GM12878 (cell line): ENCODE results near the gene ATP6V1D. TPM values are rescaled to one million over a fixed set of nuclear protein-coding genes. Genes with fewer than 3 reads are reported as not detected.

ENCODE experiments used
- ATAC-seq: fragments of 200-7000 bp; cut with Tn5 transposase; 3 replicates; pipeline ENCODE4 v1.9.1; 2020; ENCODE audit warnings: mild to moderate bottlenecking, moderate library complexity
- BruUV-seq: library from RNA; stranded (reverse); fragments of 400-500 nt; replicated peaks from 2 replicates; lab custom pipeline; 2021; lab: Mats Ljungman, UMichigan
- CTCF ChIA-PET: fragments of 300-600 bp; sonication (Branson Sonifier 250); formaldehyde crosslinking; extraction: SDS; loops from one replicate; lab custom pipeline; 2021; ENCODE audit warnings: inconsistent platforms; lab: Yijun Ruan, JAX
- POLR2A ChIA-PET: fragments of 350-600 bp; formaldehyde crosslinking; extraction: SDS; loops from one replicate; lab custom pipeline; 2021; ENCODE audit warnings: inconsistent platforms; lab: Charles Lee
- RAD21 ChIA-PET: fragments of 300-600 bp; sonication (Branson Sonifier 250); formaldehyde crosslinking; loops from one replicate; lab custom pipeline; 2023; ENCODE audit warnings: antibody characterized with exemption; ENCODE audit not compliant: unreplicated experiment; lab: Charles Lee
- SMC1A ChIA-PET: fragments of 300-600 bp; sonication (Branson Sonifier 250); formaldehyde crosslinking; loops from one replicate; lab custom pipeline; 2023; ENCODE audit not compliant: unreplicated experiment, uncharacterized antibody; lab: Charles Lee
- DNase-seq: peaks from one replicate; pipeline ENCODE4 v3.0.0-alpha.2; 2011; ENCODE audit warnings: low read depth, low spot score
- FAIRE-seq: peaks from 3 replicates; lab custom pipeline; 2011; peaks lifted over from hg19 to GRCh38; lab: Jason Lieb, UNC
- H2AFZ ChIP-seq: 2 replicates; pipeline ENCODE4 v1.6.0; 2011; ENCODE audit warnings: low read depth, low read length, control low read depth; ENCODE audit not compliant: control insufficient read depth
- H3K27ac ChIP-seq: 2 replicates; pipeline ENCODE4 v1.5.1; 2011; ENCODE audit warnings: control low read depth; ENCODE audit not compliant: control insufficient read depth, insufficient read depth
- H3K27me3 ChIP-seq, 2 experiments: replicated peaks in 1 of 2; 2 replicates each; pipeline versions ENCODE4 v1.6.0 to v1.6.1; 2011; ENCODE audit warnings: low read length in 1 of 2; ENCODE audit not compliant: control insufficient read depth in 2 of 2, insufficient read depth in 2 of 2
- H3K36me3 ChIP-seq, 2 experiments: 2 replicates each; pipeline ENCODE4 v1.5.1; 2011; ENCODE audit warnings: low read length in 1 of 2; ENCODE audit not compliant: control insufficient read depth in 2 of 2, insufficient read depth in 2 of 2
- H3K4me1 ChIP-seq: 2 replicates; pipeline ENCODE4 v1.6.1; 2011; ENCODE audit warnings: mild to moderate bottlenecking, low read length, moderate library complexity, mixed read lengths; ENCODE audit not compliant: control insufficient read depth, insufficient read depth
- H3K4me2 ChIP-seq: 2 replicates; pipeline ENCODE4 v1.6.0; 2011; ENCODE audit warnings: control low read depth; ENCODE audit not compliant: control insufficient read depth, insufficient read depth
- H3K4me3 ChIP-seq: fragments of 200-600 bp; sonication (generic); 2 replicates; pipeline ENCODE4 v1.5.1; 2016
- H3K79me2 ChIP-seq: 2 replicates; pipeline ENCODE4 v1.6.0; 2011; ENCODE audit warnings: low read length; ENCODE audit not compliant: control insufficient read depth, insufficient read depth
- H3K9ac ChIP-seq: 2 replicates; pipeline ENCODE4 v1.8.0; 2011; ENCODE audit warnings: low read length, control low read depth, mixed read lengths; ENCODE audit not compliant: control insufficient read depth, insufficient read depth
- H3K9me3 ChIP-seq: replicated peaks from 3 replicates; pipeline ENCODE4 v1.5.1; 2011; ENCODE audit warnings: mild to moderate bottlenecking, low read length; ENCODE audit not compliant: control insufficient read depth, insufficient read depth
- H4K20me1 ChIP-seq: 2 replicates; pipeline ENCODE4 v1.6.0; 2011; ENCODE audit not compliant: control insufficient read depth, insufficient read depth
- BMI1 ChIP-seq: fragments of 450-650 bp; IDR thresholded peaks from 2 replicates; pipeline ENCODE4 v1.6.1; 2016; ENCODE audit warnings: mild to moderate bottlenecking, moderate library complexity, borderline replicate concordance
- CBX3 ChIP-seq: fragments of 200-600 bp; sonication (generic); IDR thresholded peaks from 2 replicates; pipeline ENCODE4 v1.6.1; 2016; ENCODE audit warnings: low read depth, borderline replicate concordance
- CEBPB ChIP-seq, 2 experiments: fragments of 150-350 bp in 1 of 2; IDR thresholded peaks; 2 replicates each; pipeline ENCODE4 v1.6.1; 2012 to 2014; ENCODE audit warnings: low read depth in 2 of 2, low read length in 2 of 2, borderline replicate concordance in 1 of 2, inconsistent platforms in 1 of 2
- CHD1 ChIP-seq: IDR thresholded peaks from 2 replicates; pipeline ENCODE4 v1.6.1; 2012; ENCODE audit warnings: low read depth, low read length, improper control_type of control experiment
- EED ChIP-seq: sonication (generic); IDR thresholded peaks from 2 replicates; pipeline ENCODE4 v1.6.1; 2016; ENCODE audit warnings: antibody characterized with exemption, low read depth
- NBN ChIP-seq: fragments of 450-650 bp; IDR thresholded peaks from 2 replicates; pipeline ENCODE4 v1.6.1; 2016
- NFIC ChIP-seq: IDR thresholded peaks from 2 replicates; pipeline ENCODE4 v1.6.1; 2012; ENCODE audit warnings: low read depth, mild to moderate bottlenecking, inconsistent platforms, low read length, moderate library complexity
- RCOR1 ChIP-seq: conservative IDR thresholded peaks from 2 replicates; pipeline ENCODE4 v1.6.1; 2012; ENCODE audit warnings: low read depth, low read length, improper control_type of control experiment
- SMAD5 ChIP-seq: IDR thresholded peaks from 2 replicates; pipeline ENCODE4 v1.6.1; 2016; ENCODE audit warnings: antibody characterized with exemption, low read depth
- SUZ12 ChIP-seq: fragments of 200-600 bp; sonication (generic); IDR thresholded peaks from one replicate; pipeline ENCODE4 v1.6.1; 2018; ENCODE audit warnings: antibody characterized with exemption, mild to moderate bottlenecking; ENCODE audit not compliant: unreplicated experiment
- WGBS: methylation state at CpG from one replicate; pipeline ENCODE4 v1.1.6; 2016; ENCODE audit warnings: low lambda C conversion rate; ENCODE audit not compliant: insufficient replicate concordance, insufficient coverage; ENCODE audit errors: missing lambda C conversion rate; 5-methylcytosine and 5-hydroxymethylcytosine counted together
- in situ Hi-C: fragments of 300-500 bp; cut with MboI; formaldehyde crosslinking; loops from 9 replicates; pipeline ENCODE4 v1.14.3; 2018; ENCODE audit warnings: mixed read lengths
- intact Hi-C: fragments of 100-400 bp; cut with micrococcal nuclease; formaldehyde crosslinking; loops from one replicate; pipeline ENCODE4 v1.14.2; 2022; ENCODE audit not compliant: unreplicated experiment
- polyA plus RNA-seq, 11 experiments: library from polyadenylated mRNA; depleted of rRNA in 4 of 11; unstranded in 6 of 11; stranded (reverse) in 5 of 11; fragments of >200 nt; fragmentation: Nextera tagmentation in 4 of 11; fragmentation: Illumina TruSeq in 1 of 11; extraction: Ambion mirVana in 4 of 11; extraction: Trizol in 1 of 11; gene quantifications; 1 replicate in 1 of 11; 2 replicates in 10 of 11; pipeline versions ENCODE4 v1.2.1 to v1.2.3, GENCODE V29; 2011 to 2016; ENCODE audit warnings: inconsistent platforms in 2 of 11, missing spikeins in 2 of 11, low read depth in 1 of 11
- total RNA-seq, 4 experiments: library from RNA; depleted of rRNA in 3 of 4; stranded (reverse); fragments of >200 nt in 3 of 4; fragmentation: Illumina TruSeq in 1 of 4; extraction: Trizol in 1 of 4; gene quantifications; 2 replicates each; pipeline versions ENCODE4 v1.2.1 to v1.2.3, GENCODE V29; 2013 to 2021
- TF ChIP-seq, protein P1 (sequence below): IDR thresholded peaks from 2 replicates; pipeline ENCODE4 v1.6.1; 2012; ENCODE audit warnings: low read depth, low read length, improper control_type of control experiment
- TF ChIP-seq, protein P2 (sequence below): IDR thresholded peaks from 2 replicates; pipeline ENCODE4 v1.6.1; 2012; ENCODE audit warnings: low read depth, low read length, improper control_type of control experiment
- TF ChIP-seq, protein P3 (sequence below): IDR thresholded peaks from 2 replicates; pipeline ENCODE4 v1.6.1; 2011; ENCODE audit warnings: borderline replicate concordance, low read depth, mild to moderate bottlenecking, moderate library complexity, low read length; ENCODE audit not compliant: insufficient read depth, poor library complexity, severe bottlenecking

ATP6V1D gene
- total and polyA plus RNA-seq, 10 of the 15 experiments (the other 5 are each of a cell fraction or from before 2014, with no cell fraction given), result 24.0 to 71.6 (median 47.8) TPM

DNA sequence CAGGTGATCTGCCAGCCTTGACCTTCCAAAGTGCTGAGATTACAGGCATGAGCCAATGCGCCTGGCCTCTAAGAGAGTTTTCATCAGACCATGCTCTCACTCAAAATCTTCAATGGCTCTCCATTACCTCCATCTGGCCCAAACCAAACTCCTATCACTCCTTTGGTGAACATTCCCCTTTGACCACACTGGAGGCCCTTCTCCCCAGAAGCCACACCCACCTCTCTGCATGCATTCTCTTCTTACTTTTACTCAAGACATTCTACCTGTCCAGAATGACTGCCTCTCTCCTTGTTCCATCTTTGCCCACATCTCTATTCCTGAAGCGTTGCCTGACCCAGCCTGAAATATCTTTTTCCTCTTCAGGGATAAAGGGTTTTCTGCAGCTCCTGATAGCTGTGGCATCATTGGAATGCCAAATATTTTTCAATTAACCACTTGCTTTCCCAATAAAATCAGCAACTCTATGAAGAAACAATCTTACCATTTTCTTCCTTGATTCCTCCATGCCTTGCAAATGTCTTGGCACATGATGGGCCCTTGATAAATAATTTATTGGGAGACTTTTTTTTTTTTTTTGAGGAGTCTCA is 36.9 kb upstream of the ATP6V1D start:
- in situ Hi-C loops, result no loop called here
- SMC1A ChIA-PET, result no interaction called here

More for the DNA sequence above, 36.9 kb upstream of the ATP6V1D start:
- no TSS peak for BruUV-seq
- no peaks in the 10 kb centered on the region for H4K20me1 ChIP-seq
- 64% methylated on average over 2 of the region's 2 CpGs for WGBS
- no peaks in the 10 kb centered on the region for H3K79me2 ChIP-seq
- no peak for DNase-seq
- ChIA-PET RAD21 (interaction anchor here (0.7 kb wide), 1 partner anchor 110 kb away, joined by 3 read pairs; no protein-coding TSS in a partner anchor), POLR2A (no interaction called here), CTCF (no interaction called here)
- no peak overlapping the region for H3K4me3 ChIP-seq
- H3K9me3 ChIP-seq, result no peaks in the 10 kb centered on the region
- H3K27ac ChIP-seq, result no peak overlapping the region
- no peak for ATAC-seq
- H3K4me2 ChIP-seq, result no peak overlapping the region
- H3K27me3 ChIP-seq, result peaks cover 0 to 4% of the 10 kb centered on the region in 2 experiments; a peak in 1 of 4 replicates
- H3K4me1 ChIP-seq, result no peaks in the 10 kb centered on the region
- intact Hi-C loops, result no loop called here
- H3K36me3 ChIP-seq, result no peaks in the 10 kb centered on the region
- no peak for FAIRE-seq
- no peak overlapping the region for H3K9ac ChIP-seq
- TF ChIP-seq BMI1 (no peak), RCOR1 (no peak), CBX3 (no peak), SUZ12 (no peak), EED (no peak), NBN (no peak), CHD1 (no peak), SMAD5 (no peak), CEBPB (IDR thresholded peaks at IDR 0.05; ENCODE audit: borderline replicate concordance in 1 of 2, low read depth in 2 of 2, low read length in 2 of 2) (no peak), NFIC (no peak)
- TF ChIP-seq, protein P1, sequence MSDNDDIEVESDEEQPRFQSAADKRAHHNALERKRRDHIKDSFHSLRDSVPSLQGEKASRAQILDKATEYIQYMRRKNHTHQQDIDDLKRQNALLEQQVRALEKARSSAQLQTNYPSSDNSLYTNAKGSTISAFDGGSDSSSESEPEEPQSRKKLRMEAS, result no peak
- TF ChIP-seq, protein P2, sequence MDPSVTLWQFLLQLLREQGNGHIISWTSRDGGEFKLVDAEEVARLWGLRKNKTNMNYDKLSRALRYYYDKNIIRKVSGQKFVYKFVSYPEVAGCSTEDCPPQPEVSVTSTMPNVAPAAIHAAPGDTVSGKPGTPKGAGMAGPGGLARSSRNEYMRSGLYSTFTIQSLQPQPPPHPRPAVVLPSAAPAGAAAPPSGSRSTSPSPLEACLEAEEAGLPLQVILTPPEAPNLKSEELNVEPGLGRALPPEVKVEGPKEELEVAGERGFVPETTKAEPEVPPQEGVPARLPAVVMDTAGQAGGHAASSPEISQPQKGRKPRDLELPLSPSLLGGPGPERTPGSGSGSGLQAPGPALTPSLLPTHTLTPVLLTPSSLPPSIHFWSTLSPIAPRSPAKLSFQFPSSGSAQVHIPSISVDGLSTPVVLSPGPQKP, result no peak
- TF ChIP-seq, protein P3, sequence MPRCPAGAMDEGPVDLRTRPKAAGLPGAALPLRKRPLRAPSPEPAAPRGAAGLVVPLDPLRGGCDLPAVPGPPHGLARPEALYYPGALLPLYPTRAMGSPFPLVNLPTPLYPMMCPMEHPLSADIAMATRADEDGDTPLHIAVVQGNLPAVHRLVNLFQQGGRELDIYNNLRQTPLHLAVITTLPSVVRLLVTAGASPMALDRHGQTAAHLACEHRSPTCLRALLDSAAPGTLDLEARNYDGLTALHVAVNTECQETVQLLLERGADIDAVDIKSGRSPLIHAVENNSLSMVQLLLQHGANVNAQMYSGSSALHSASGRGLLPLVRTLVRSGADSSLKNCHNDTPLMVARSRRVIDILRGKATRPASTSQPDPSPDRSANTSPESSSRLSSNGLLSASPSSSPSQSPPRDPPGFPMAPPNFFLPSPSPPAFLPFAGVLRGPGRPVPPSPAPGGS, result no peak
- no peak overlapping the region for H2AFZ ChIP-seq
